Measurements from ENCODE around the gene RNF175.

DNA sequence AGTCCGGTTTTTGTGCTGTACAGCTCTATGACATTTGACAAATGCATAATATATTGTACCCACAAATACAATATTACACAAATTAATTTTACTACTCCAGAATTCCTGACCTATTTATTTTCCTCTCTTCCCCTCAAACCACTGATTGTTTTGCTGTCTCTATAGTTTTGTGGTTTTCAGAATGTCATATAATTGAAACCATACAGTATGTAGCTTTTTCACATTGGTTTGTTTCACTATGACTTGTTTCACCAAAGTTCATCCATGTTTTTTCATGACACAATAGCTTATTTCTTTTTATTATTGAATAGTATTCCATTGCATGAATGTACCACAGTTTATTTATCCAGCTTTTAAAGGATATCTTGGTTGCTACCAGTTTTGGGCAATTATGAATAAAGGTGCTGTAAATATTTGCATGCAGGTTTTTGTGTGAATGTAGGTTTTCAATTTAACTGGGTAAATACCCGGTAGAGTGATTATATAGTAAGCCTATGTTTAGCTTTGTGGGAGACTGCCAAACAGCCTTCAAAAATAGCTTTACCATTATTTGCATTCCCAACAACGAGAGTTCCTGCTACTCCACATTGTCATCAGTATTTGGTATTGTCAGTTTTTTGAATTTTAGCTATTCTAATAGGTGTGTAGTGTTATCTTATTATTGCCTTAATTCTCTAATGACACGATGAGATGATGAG, 25.9 kb downstream of the RNF175 start:
- no peak for TF ChIP-seq EZH2 (IDR thresholded peaks at IDR 0.05)
- TF ChIP-seq POLR2AphosphoS5 (IDR thresholded peaks at IDR 0.05; ENCODE audit: borderline replicate concordance, low read depth, low read length) = no peak

Measured in SK-N-MC (cell line).